Body of pancreas (tissue), 4 donors: ENCODE measurements around the gene PLEKHO1. TPM values are rescaled to one million over a fixed set of nuclear protein-coding genes. Genes with fewer than 3 reads are reported as not detected.

Experiments
- ATAC-seq: fragments of 150-250 bp; one replicate; pipeline ENCODE4 v1.9.1; 2016
- DNase-seq, 4 donors: peaks; one replicate each; pipeline ENCODE4 v3.0.0-alpha.2; 2019
- H3K27ac ChIP-seq, 4 donors: fragments of 200-600 bp; sonication (generic); 1 replicate in 3 of 4; 2 replicates in 1 of 4; pipeline versions ENCODE4 v1.5.1 to v1.6.1; 2016 to 2019; ENCODE audit warnings: mild to moderate bottlenecking in 1 of 4, mixed read lengths in 1 of 4, moderate library complexity in 1 of 4
- H3K27me3 ChIP-seq, 2 donors: fragments of 200-600 bp; sonication (generic); one replicate each; pipeline ENCODE4 v1.6.0; 2016; ENCODE audit warnings: mild to moderate bottlenecking in 1 of 2
- H3K36me3 ChIP-seq, 2 donors: fragments of 200-600 bp; sonication (generic); replicated peaks in 1 of 2; 2 replicates each; pipeline ENCODE4 v1.5.1; 2016; ENCODE audit warnings: low read depth in 2 of 2; ENCODE audit not compliant: insufficient read depth in 1 of 2
- H3K4me1 ChIP-seq: fragments of 200-600 bp; sonication (generic); one replicate; pipeline ENCODE4 v1.6.0; 2016
- H3K4me3 ChIP-seq, 2 donors: fragments of 200-600 bp; sonication (generic); 1 replicate in 1 of 2; 2 replicates in 1 of 2; pipeline ENCODE4 v1.5.1; 2016 to 2019
- H3K9me3 ChIP-seq, 3 donors: fragments of 200-600 bp; sonication (generic); 1 replicate in 2 of 3; 2 replicates in 1 of 3; pipeline ENCODE4 v1.5.1; 2016
- POLR2A ChIP-seq, 3 donors: fragments of 450-650 bp; IDR thresholded peaks; one replicate each; pipeline ENCODE4 v1.6.1; 2016; ENCODE audit warnings: antibody characterized with exemption in 3 of 3, mild to moderate bottlenecking in 2 of 3
- WGBS, 2 donors: methylation state at CpG; one replicate each; pipeline ENCODE4 v1.1.5; 2017; 5-methylcytosine and 5-hydroxymethylcytosine counted together
- intact Hi-C: fragments of 100-400 bp; cut with DNase I; formaldehyde crosslinking; loops from one replicate; pipeline ENCODE4 v1.15.1; 2023
- total RNA-seq, 2 donors: library from RNA; depleted of rRNA; stranded (reverse); fragments of >200 nt; gene quantifications; one replicate each; pipeline ENCODE4 v1.1.0, GENCODE V29; 2016
- TF ChIP-seq, protein P1 (sequence below), 7 experiments: fragments of 450-650 bp in 4 of 7; fragments of 200-600 bp in 3 of 7; sonication (generic) in 3 of 7; IDR thresholded peaks; one replicate each; pipeline ENCODE4 v1.5.1; 2016 to 2019; ENCODE audit warnings: antibody characterized with exemption in 7 of 7

The PLEKHO1 gene
- 1 to 10 TPM; 5.3 to 7.0 TPM for total RNA-seq

GRCh38 chr1:150149271-150150132 is at the start of gene PLEKHO1:
Gene PLEKHO1 (plus strand): TSS chr1:150149916. CDS start chr1:150150258, 342 bp downstream.
- TF ChIP-seq POLR2A (IDR thresholded peaks at IDR 0.05): peak in 2 of 3 donors; percentile 19 to 31
- TF ChIP-seq, protein P1, sequence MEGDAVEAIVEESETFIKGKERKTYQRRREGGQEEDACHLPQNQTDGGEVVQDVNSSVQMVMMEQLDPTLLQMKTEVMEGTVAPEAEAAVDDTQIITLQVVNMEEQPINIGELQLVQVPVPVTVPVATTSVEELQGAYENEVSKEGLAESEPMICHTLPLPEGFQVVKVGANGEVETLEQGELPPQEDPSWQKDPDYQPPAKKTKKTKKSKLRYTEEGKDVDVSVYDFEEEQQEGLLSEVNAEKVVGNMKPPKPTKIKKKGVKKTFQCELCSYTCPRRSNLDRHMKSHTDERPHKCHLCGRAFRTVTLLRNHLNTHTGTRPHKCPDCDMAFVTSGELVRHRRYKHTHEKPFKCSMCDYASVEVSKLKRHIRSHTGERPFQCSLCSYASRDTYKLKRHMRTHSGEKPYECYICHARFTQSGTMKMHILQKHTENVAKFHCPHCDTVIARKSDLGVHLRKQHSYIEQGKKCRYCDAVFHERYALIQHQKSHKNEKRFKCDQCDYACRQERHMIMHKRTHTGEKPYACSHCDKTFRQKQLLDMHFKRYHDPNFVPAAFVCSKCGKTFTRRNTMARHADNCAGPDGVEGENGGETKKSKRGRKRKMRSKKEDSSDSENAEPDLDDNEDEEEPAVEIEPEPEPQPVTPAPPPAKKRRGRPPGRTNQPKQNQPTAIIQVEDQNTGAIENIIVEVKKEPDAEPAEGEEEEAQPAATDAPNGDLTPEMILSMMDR (IDR thresholded peaks at IDR 0.05): no peak
- peak; percentile 78 for ATAC-seq
- Histone ChIP-seq H3K27ac (peak within 1 kb of the TSS; percentile 8 to 72 (median 50)), H3K4me1 (peaks cover 11% of the 10 kb centered on the region), H3K4me3 (peak within 1 kb of the TSS in 1 of 2 donors; percentile 43), H3K9me3 (no peaks in the 10 kb centered on the region), H3K27me3 (peaks cover 0 to 7% of the 10 kb centered on the region in 2 donors), H3K36me3 (no peaks in the 10 kb centered on the region)
- intact Hi-C loops: no loop called here
- WGBS, 2 donors: 2 to 12% methylated on average over 12 to 62 of the region's 89 CpGs
- peak; percentile 62 to 75 (median 67) for DNase-seq

- Histone ChIP-seq H3K27me3 (no peaks in the 10 kb centered on the region), H3K36me3 (no peaks in the 10 kb centered on the region), H3K4me1 (no peaks in the 10 kb centered on the region), H3K9me3 (no peaks in the 10 kb centered on the region), H3K4me3 (no peak overlapping the region), H3K27ac (no peak overlapping the region)
- intact Hi-C loops: no loop called here
- TF ChIP-seq POLR2A (IDR thresholded peaks at IDR 0.05): no peak
- TF ChIP-seq, protein P1 (IDR thresholded peaks at IDR 0.05): no peak
- DNase-seq (no peak), ATAC-seq (no peak)
- 57 to 85% methylated on average over 1 of the region's 1 CpG for WGBS, 2 donors
Observed at GRCh38 chr1:150102986-150103385, 46.7 kb upstream of the PLEKHO1 start.

DNA sequence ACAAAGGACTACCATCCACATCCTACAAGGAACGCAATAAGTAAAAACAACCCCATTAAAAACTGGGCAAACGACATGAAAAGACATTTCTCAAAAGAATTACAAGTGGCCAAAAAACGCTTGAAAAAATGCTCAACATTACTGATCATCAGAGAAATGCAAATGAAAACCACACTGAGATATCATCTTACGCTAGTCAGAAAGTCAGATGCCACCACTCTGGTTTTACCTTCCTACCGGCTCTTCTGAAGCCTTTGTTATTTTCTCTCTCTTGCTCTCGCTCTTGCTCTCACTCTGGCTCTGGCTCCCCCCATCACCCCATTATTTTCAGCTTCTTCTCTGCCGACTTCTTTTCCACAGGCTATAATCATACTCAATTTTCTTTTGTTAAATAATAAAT is 43.4 kb upstream of the PLEKHO1 start:
- H3K27me3 ChIP-seq: no peaks in the 10 kb centered on the region
- no peak for TF ChIP-seq POLR2A (IDR thresholded peaks at IDR 0.05)
- TF ChIP-seq, protein P1 (IDR thresholded peaks at IDR 0.05): no peak
- H3K27ac ChIP-seq: no peak overlapping the region
- intact Hi-C loops: no loop called here
- no peak overlapping the region for H3K4me3 ChIP-seq
- WGBS, 2 donors: 91% methylated on average over 7 of the region's 7 CpGs
- no peak for ATAC-seq
- H3K4me1 ChIP-seq: no peaks in the 10 kb centered on the region
- H3K9me3 ChIP-seq: no peaks in the 10 kb centered on the region
- no peaks in the 10 kb centered on the region for H3K36me3 ChIP-seq
- no peak for DNase-seq

- H3K27me3 ChIP-seq: no peaks in the 10 kb centered on the region
- H3K36me3 ChIP-seq: no peaks in the 10 kb centered on the region
- TF ChIP-seq POLR2A (IDR thresholded peaks at IDR 0.05): no peak
- TF ChIP-seq, protein P1 (IDR thresholded peaks at IDR 0.05): no peak
- H3K27ac ChIP-seq: no peak overlapping the region
- WGBS, 2 donors: 63 to 90% methylated on average over 3 of the region's 3 CpGs
- no peaks in the 10 kb centered on the region for H3K4me1 ChIP-seq
- DNase-seq (no peak), ATAC-seq (no peak)
- intact Hi-C loops: no loop called here
- no peaks in the 10 kb centered on the region for H3K9me3 ChIP-seq
- no peak overlapping the region for H3K4me3 ChIP-seq
Observed at GRCh38 chr1:150109586-150109985, 40.1 kb upstream of the PLEKHO1 start.
